Esophagus squamous epithelium (tissue), 5 donors: ENCODE data around the gene EPHA2. TPM values are rescaled to one million over a fixed set of nuclear protein-coding genes. Genes with fewer than 3 reads are reported as not detected.

Experiments
- DNase-seq: peaks from one replicate; lab custom pipeline; 2025; lab: John Stamatoyannopoulos, UW
- H3K27ac ChIP-seq, 4 donors: fragments of 200-600 bp; sonication (generic); one replicate each; pipeline ENCODE4 v1.5.1; 2016 to 2019; ENCODE audit warnings: mild to moderate bottlenecking in 1 of 4
- H3K27me3 ChIP-seq, 4 donors: fragments of 200-600 bp; sonication (generic); 1 replicate in 3 of 4; 2 replicates in 1 of 4; pipeline versions ENCODE4 v1.5.1 to v1.6.0; 2017 to 2021; ENCODE audit warnings: antibody characterized with exemption in 1 of 4
- H3K36me3 ChIP-seq, 3 donors: fragments of 200-600 bp; sonication (generic); one replicate each; pipeline ENCODE4 v1.5.1; 2016 to 2019
- H3K4me1 ChIP-seq, 3 donors: fragments of 200-600 bp; sonication (generic); one replicate each; pipeline ENCODE4 v1.5.1; 2017 to 2019
- H3K4me3 ChIP-seq, 4 donors: fragments of 200-600 bp; sonication (generic); 1 replicate in 3 of 4; 2 replicates in 1 of 4; pipeline ENCODE4 v1.5.1; 2016 to 2019; ENCODE audit warnings: mild to moderate bottlenecking in 2 of 4, moderate library complexity in 1 of 4
- H3K9me3 ChIP-seq, 3 donors: fragments of 200-600 bp; sonication (generic); one replicate each; pipeline ENCODE4 v1.5.1; 2016 to 2019
- CTCF ChIP-seq, 6 experiments: fragments of 450-650 bp in 4 of 6; fragments of 200-600 bp in 2 of 6; sonication (generic) in 2 of 6; IDR thresholded peaks; one replicate each; pipeline ENCODE4 v1.5.1; 2016 to 2019; ENCODE audit warnings: antibody characterized with exemption in 6 of 6, mild to moderate bottlenecking in 4 of 6, moderate library complexity in 4 of 6
- POLR2A ChIP-seq, 4 donors: fragments of 450-650 bp; IDR thresholded peaks; one replicate each; pipeline ENCODE4 v1.6.1; 2017; ENCODE audit warnings: antibody characterized with exemption in 4 of 4, mild to moderate bottlenecking in 4 of 4, moderate library complexity in 3 of 4
- WGBS, 2 donors: methylation state at CpG; one replicate each; pipeline ENCODE4 v1.1.5; 2018; 5-methylcytosine and 5-hydroxymethylcytosine counted together
- intact Hi-C: fragments of 100-400 bp; cut with DNase I; formaldehyde crosslinking; loops from one replicate; pipeline ENCODE4 v1.15.0; 2022
- total RNA-seq, 4 donors: library from RNA; depleted of rRNA; stranded (reverse); fragments of >200 nt; gene quantifications; one replicate each; pipeline ENCODE4 v1.1.0, GENCODE V29; 2016
- donor health status: DM: yes; HTN: yes; CAD: no.

EPHA2 gene
- total RNA-seq, 4 donors from 2014 or later: 87.5 to 225 (median 137) TPM

- DNase-seq: no peak
- no peaks in the 10 kb centered on the region for H3K36me3 ChIP-seq
- H3K27me3 ChIP-seq: peaks cover 0 to 8% (median 0%) of the 10 kb centered on the region in 4 donors
- H3K9me3 ChIP-seq: peaks cover 0 to 2% (median 0%) of the 10 kb centered on the region in 3 donors
- WGBS, 2 donors: 79 to 86% methylated on average over 20 of the region's 21 CpGs
- H3K27ac ChIP-seq: no peak overlapping the region
- intact Hi-C loops: no loop called here
- H3K4me3 ChIP-seq: no peak overlapping the region
- peaks cover 18 to 35% (median 22%) of the 10 kb centered on the region in 3 donors for H3K4me1 ChIP-seq
- TF ChIP-seq POLR2A (IDR thresholded peaks at IDR 0.05) (no peak), CTCF (IDR thresholded peaks at IDR 0.05) (no peak)
These were observed 61.3 kb downstream of the EPHA2 start for GRCh38 chr1:16094453-16095158.

- no peak for DNase-seq
- intact Hi-C loops: no loop called here
- Histone ChIP-seq H3K36me3 (no peaks in the 10 kb centered on the region), H3K4me3 (no peak overlapping the region), H3K27ac (no peak overlapping the region), H3K9me3 (no peaks in the 10 kb centered on the region), H3K27me3 (peaks cover 0 to 8% (median 0%) of the 10 kb centered on the region in 4 donors), H3K4me1 (peaks cover 22 to 44% (median 27%) of the 10 kb centered on the region in 3 donors)
- WGBS, 2 donors: 80% methylated on average over 9 of the region's 9 CpGs
- TF ChIP-seq POLR2A (IDR thresholded peaks at IDR 0.05): no peak
- TF ChIP-seq CTCF (IDR thresholded peaks at IDR 0.05): no peak
These were observed 62.3 kb downstream of the EPHA2 start for GRCh38 chr1:16093611-16094010.

GRCh38 chr1:16092923-16093511 is 62.9 kb downstream of the EPHA2 start:
- TF ChIP-seq CTCF (IDR thresholded peaks at IDR 0.05) (no peak), POLR2A (IDR thresholded peaks at IDR 0.05) (no peak)
- no peak overlapping the region for H3K27ac ChIP-seq
- 87 to 89% methylated on average over 6 to 8 of the region's 9 CpGs for WGBS, 2 donors
- peaks cover 28 to 50% (median 33%) of the 10 kb centered on the region in 3 donors for H3K4me1 ChIP-seq
- no peak overlapping the region for H3K4me3 ChIP-seq
- H3K36me3 ChIP-seq: no peaks in the 10 kb centered on the region
- no peak for DNase-seq
- no peaks in the 10 kb centered on the region for H3K9me3 ChIP-seq
- peaks cover 0 to 8% (median 0%) of the 10 kb centered on the region in 4 donors for H3K27me3 ChIP-seq
- intact Hi-C loops: no loop called here

- WGBS, 2 donors: 61 to 73% methylated on average over 7 to 17 of the region's 18 CpGs
- Histone ChIP-seq H3K27ac (peak overlapping the region; percentile 22 to 76 (median 50)), H3K4me3 (no peak overlapping the region), H3K27me3 (peaks cover 0 to 8% (median 0%) of the 10 kb centered on the region in 4 donors), H3K36me3 (no peaks in the 10 kb centered on the region), H3K4me1 (peaks cover 33 to 57% (median 36%) of the 10 kb centered on the region in 3 donors), H3K9me3 (no peaks in the 10 kb centered on the region)
- intact Hi-C loops: no loop called here
- no peak for DNase-seq
- TF ChIP-seq POLR2A (IDR thresholded peaks at IDR 0.05) (no peak), CTCF (IDR thresholded peaks at IDR 0.05) (no peak)
These were observed 63.6 kb downstream of the EPHA2 start for GRCh38 chr1:16092097-16092922.
